ENCODE data around the gene GALNTL6.

Gene GALNTL6

GRCh38 chr4:172515266-172515879 lies 702.2 kb downstream of the GALNTL6 start:
- in situ Hi-C loops (cut with MboI; ENCODE audit: low sequenced_read_pairs, unreplicated experiment): no loop called here
- no peak for DNase-seq (ENCODE audit: low spot score)
- no peak for TF ChIP-seq CTCF (IDR thresholded peaks at IDR 0.05; ENCODE audit: borderline replicate concordance, control extremely low read depth, extremely low read depth, insufficient read depth, missing control alignments)

GRCh38 chr4:172517391-172517790 lies 704.2 kb downstream of the GALNTL6 start:
- TF ChIP-seq CTCF (IDR thresholded peaks at IDR 0.05; ENCODE audit: borderline replicate concordance, control extremely low read depth, extremely low read depth, insufficient read depth, missing control alignments): no peak
- in situ Hi-C loops (cut with MboI; ENCODE audit: low sequenced_read_pairs, unreplicated experiment): no loop called here
- no peak for DNase-seq (ENCODE audit: low spot score)

GRCh38 chr4:172521248-172521647 lies 708.0 kb downstream of the GALNTL6 start:
- in situ Hi-C loops (cut with MboI; ENCODE audit: low sequenced_read_pairs, unreplicated experiment): no loop called here
- no peak for TF ChIP-seq CTCF (IDR thresholded peaks at IDR 0.05; ENCODE audit: borderline replicate concordance, control extremely low read depth, extremely low read depth, insufficient read depth, missing control alignments)
- no peak for DNase-seq (ENCODE audit: low spot score)

- TF ChIP-seq CTCF (IDR thresholded peaks at IDR 0.05; ENCODE audit: borderline replicate concordance, control extremely low read depth, extremely low read depth, insufficient read depth, missing control alignments): no peak
- in situ Hi-C loops (cut with MboI; ENCODE audit: low sequenced_read_pairs, unreplicated experiment): no loop called here
- DNase-seq (ENCODE audit: low spot score): no peak
These were observed 708.5 kb downstream of the GALNTL6 start for GRCh38 chr4:172521680-172522079.

GRCh38 chr4:172543249-172543648 lies 730.0 kb downstream of the GALNTL6 start:
- in situ Hi-C loops (cut with MboI; ENCODE audit: low sequenced_read_pairs, unreplicated experiment): no loop called here
- DNase-seq (ENCODE audit: low spot score): no peak
- no peak for TF ChIP-seq CTCF (IDR thresholded peaks at IDR 0.05; ENCODE audit: borderline replicate concordance, control extremely low read depth, extremely low read depth, insufficient read depth, missing control alignments)

GRCh38 chr4:172546782-172547181 lies 733.6 kb downstream of the GALNTL6 start:
- in situ Hi-C loops (cut with MboI; ENCODE audit: low sequenced_read_pairs, unreplicated experiment): no loop called here
- TF ChIP-seq CTCF (IDR thresholded peaks at IDR 0.05; ENCODE audit: borderline replicate concordance, control extremely low read depth, extremely low read depth, insufficient read depth, missing control alignments): no peak

More at GRCh38 chr4:172546782-172547181, 733.6 kb downstream of the GALNTL6 start:
- DNase-seq (ENCODE audit: low spot score): no peak

Measured in GM13976 (cell line).